ENCODE measurements around the gene DCX. TPM values are rescaled to one million over a fixed set of nuclear protein-coding genes. Genes with fewer than 3 reads are reported as not detected.

DCX gene
- total RNA-seq, 1 donor, result not detected

- TF ChIP-seq CTCF (IDR thresholded peaks at IDR 0.05; ENCODE audit: insufficient read depth, low read length), result no peak
- DNase-seq (ENCODE audit: low read depth), result no peak
- no peak overlapping the region for H3K4me3 ChIP-seq (ENCODE audit: low read depth, low read length)
These were observed 23.5 kb upstream of the DCX start for GRCh38 chrX:111435469-111435868.

- DNase-seq (ENCODE audit: low read depth), result no peak
- H3K4me3 ChIP-seq (ENCODE audit: low read depth, low read length), result no peak overlapping the region
- TF ChIP-seq CTCF (IDR thresholded peaks at IDR 0.05; ENCODE audit: insufficient read depth, low read length), result no peak
These were observed 19.0 kb upstream of the DCX start for GRCh38 chrX:111431001-111431400.

GRCh38 chrX:111411557-111411956 is 435 bp downstream of the DCX start:
- TF ChIP-seq CTCF (IDR thresholded peaks at IDR 0.05; ENCODE audit: insufficient read depth, low read length), result no peak
- no peak for DNase-seq (ENCODE audit: low read depth)

GRCh38 chrX:111410590-111411078 is 1.4 kb downstream of the DCX start:
- DNase-seq (ENCODE audit: low read depth), result no peak
- no peak overlapping the region for H3K4me3 ChIP-seq (ENCODE audit: low read depth, low read length)
- TF ChIP-seq CTCF (IDR thresholded peaks at IDR 0.05; ENCODE audit: insufficient read depth, low read length), result no peak

More at GRCh38 chrX:111411557-111411956, 435 bp downstream of the DCX start:
- no peak overlapping the region for H3K4me3 ChIP-seq (ENCODE audit: low read depth, low read length)

- no peak overlapping the region for H3K4me3 ChIP-seq (ENCODE audit: low read depth, low read length)
- DNase-seq (ENCODE audit: low read depth), result no peak
- TF ChIP-seq CTCF (IDR thresholded peaks at IDR 0.05; ENCODE audit: insufficient read depth, low read length), result no peak
These were observed 2.7 kb downstream of the DCX start for GRCh38 chrX:111409326-111409725.

- no peak overlapping the region for H3K4me3 ChIP-seq (ENCODE audit: low read depth, low read length)
- TF ChIP-seq CTCF (IDR thresholded peaks at IDR 0.05; ENCODE audit: insufficient read depth, low read length), result no peak
These were observed 4.0 kb downstream of the DCX start for GRCh38 chrX:111407948-111408347.

GRCh38 chrX:111402344-111402743 is 9.6 kb downstream of the DCX start:
- no peak overlapping the region for H3K4me3 ChIP-seq (ENCODE audit: low read depth, low read length)
- no peak for TF ChIP-seq CTCF (IDR thresholded peaks at IDR 0.05; ENCODE audit: insufficient read depth, low read length)
- no peak for DNase-seq (ENCODE audit: low read depth)

More at GRCh38 chrX:111407948-111408347, 4.0 kb downstream of the DCX start:
- no peak for DNase-seq (ENCODE audit: low read depth)
